HG02938 (cell line): ENCODE measurements around the gene ITLN2.
"Not testable (repeated sequence)": the region's sequence is repeated elsewhere in the genome, so short reads cannot be mapped to it uniquely, and the experiment has no call there.

Source experiments
- ATAC-seq: cut with Tn5 transposase; IDR thresholded peaks from one replicate; pipeline ENCODE4 v1.9.1; 2021; ENCODE audit warnings: mild to moderate bottlenecking, moderate library complexity; ENCODE audit not compliant: unreplicated experiment

The ITLN2 gene

GRCh38 chr1:160910170-160910750 lies 44.3 kb downstream of the ITLN2 start:
- no peak for ATAC-seq

GRCh38 chr1:160907976-160908375 lies 46.6 kb downstream of the ITLN2 start:
- ATAC-seq = no peak

GRCh38 chr1:160905617-160905989 lies 49.0 kb downstream of the ITLN2 start:
- no peak for ATAC-seq

- ATAC-seq = no peak
Observed at GRCh38 chr1:160904783-160905616, 49.6 kb downstream of the ITLN2 start.

GRCh38 chr1:160902251-160902650 lies 52.4 kb downstream of the ITLN2 start:
- not testable (repeated sequence) for ATAC-seq

GRCh38 chr1:160901768-160902167 lies 52.8 kb downstream of the ITLN2 start:
- no peak for ATAC-seq

GRCh38 chr1:160900683-160901082 lies 53.9 kb downstream of the ITLN2 start:
- ATAC-seq = not testable (repeated sequence)
